ENCODE data around the gene PLAC8L1. TPM values are rescaled to one million over a fixed set of nuclear protein-coding genes. Genes with fewer than 3 reads are reported as not detected.

Gene PLAC8L1
- total RNA-seq, 2 donors from 2014 or later: 0.43 TPM; not detected in 1

DNA sequence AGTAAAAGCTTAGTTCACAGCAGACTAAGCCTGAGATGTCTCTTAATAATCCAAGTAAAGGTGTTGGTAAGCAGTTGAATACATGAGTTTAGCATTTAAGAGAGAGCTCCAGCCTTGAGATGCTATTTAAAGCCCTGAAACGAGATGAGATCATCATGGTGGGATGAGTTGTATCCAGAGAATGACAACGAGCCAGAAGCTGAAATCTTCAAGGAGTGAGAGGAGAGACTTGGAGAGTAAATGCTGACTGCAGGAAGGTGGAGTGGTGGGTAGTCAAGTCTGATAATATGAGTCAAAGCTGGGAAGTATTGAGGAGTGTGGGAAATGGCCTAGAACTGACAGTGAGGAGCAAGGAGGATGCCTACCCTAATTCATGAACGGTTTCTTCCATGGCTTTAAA is 53.7 kb downstream of the PLAC8L1 start:
- DNase-seq (ENCODE audit: low spot score): no peak
- intact Hi-C loops (cut with DNase I): no loop called here

DNA sequence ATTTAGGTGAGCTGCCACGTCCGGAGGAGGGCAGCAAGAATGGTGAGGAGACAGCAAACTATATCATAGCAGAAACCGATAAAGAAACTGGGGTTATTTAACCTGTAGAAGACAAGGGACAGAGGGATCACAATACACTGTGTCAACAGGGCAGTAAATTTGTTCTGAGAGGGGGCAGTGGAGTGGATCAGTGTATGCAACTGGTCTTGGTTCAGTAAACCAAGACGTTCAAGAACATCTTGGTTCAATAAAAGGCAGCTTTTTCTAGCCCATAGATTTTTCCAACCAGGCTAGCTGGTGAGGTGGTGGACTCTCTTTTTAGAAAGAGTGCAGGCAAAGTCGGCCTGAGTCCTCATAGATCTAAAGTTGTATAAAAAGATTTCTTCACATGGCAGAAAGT is 55.3 kb downstream of the PLAC8L1 start:
- no peak for DNase-seq (ENCODE audit: low spot score)
- intact Hi-C loops (cut with DNase I): no loop called here

DNA sequence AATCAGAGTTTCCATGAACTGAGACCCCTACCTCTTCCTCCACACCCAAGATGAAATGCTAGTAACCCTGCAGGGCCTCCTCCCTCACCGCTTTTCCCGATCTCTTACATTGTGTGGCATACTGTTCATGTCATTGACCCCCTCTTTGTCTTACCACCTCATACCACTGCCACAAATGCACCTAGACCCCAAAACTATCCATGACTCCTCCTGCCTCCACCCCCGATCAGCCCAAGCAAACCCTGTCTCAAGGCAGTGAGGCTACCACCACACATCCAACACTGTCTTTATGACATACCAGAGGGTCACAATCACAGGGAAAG is 55.7 kb downstream of the PLAC8L1 start:
- intact Hi-C loops (cut with DNase I): no loop called here
- DNase-seq (ENCODE audit: low spot score): no peak

DNA sequence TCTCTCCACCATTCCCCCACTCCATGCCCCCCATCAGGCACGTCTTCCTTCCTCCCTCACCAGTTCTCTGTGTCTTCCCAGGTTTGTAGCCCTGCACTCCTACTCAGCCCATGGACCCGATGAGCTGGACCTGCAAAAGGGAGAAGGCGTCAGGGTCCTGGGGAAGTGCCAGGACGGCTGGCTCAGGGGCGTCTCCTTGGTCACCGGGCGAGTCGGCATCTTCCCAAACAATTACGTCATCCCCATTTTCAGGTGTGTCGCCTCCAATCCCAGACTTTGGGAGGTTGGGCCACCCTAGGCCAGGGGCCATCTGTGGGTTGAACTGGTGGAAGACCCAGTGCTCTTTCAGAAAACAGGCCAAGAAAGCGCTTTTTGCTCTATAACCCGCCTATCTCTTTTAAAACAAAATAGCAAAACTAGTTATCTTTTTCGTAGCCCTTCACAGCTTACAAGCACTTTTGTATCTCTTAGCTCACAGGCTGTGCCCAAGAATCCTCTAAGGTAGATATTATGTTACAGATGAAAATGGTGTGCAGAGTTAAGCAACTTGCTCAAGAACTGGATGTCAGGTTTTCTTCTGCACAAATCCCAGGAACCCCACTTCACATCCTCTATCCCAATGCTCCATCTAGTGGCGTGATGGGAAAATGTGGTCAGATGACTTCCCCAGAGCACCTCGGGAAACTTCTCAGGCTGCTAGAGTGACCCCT is 56.2 kb downstream of the PLAC8L1 start:
- intact Hi-C loops (cut with DNase I): no loop called here
- no peak for DNase-seq (ENCODE audit: low spot score)

DNA sequence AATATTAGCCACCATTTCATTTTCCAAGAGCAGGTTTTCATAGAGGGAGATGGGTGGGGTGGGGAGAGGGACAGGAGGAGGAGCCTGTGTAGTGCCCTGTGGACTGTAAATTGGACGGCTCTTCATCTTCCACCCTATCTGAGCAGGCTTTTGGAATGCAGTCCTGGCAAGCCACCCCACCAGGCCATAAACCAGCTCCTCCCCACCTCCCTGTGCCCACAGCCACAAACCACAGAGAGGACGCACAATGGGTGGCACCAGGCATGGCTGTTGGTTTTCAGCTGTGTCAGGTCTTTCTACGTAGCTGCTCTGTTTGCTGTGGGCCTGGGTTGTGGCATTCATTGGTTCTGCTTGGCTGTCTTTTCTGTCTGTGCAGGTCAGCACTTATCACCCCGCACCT is 58.0 kb downstream of the PLAC8L1 start:
- no peak for DNase-seq (ENCODE audit: low spot score)
- intact Hi-C loops (cut with DNase I): no loop called here

DNA sequence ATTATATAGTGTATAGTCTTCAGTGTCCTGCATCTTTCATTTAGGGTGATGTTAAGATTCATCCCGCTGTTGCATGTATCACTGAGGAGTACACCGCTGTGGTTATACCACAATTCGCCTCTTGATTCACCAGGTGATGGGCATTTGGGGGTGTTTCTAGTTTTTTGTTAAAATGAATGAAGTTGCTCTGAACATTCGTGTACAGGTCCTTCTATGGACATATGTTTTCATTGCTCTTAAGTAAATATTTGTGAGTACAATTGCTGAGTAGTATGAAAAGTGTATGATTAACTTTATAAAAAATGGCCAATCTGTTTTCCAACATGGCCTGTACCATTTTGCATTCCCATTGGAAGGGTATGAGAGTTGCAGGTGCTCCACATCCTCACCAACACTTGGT is 61.7 kb downstream of the PLAC8L1 start:
- no peak for DNase-seq (ENCODE audit: low spot score)
- intact Hi-C loops (cut with DNase I): no loop called here

DNA sequence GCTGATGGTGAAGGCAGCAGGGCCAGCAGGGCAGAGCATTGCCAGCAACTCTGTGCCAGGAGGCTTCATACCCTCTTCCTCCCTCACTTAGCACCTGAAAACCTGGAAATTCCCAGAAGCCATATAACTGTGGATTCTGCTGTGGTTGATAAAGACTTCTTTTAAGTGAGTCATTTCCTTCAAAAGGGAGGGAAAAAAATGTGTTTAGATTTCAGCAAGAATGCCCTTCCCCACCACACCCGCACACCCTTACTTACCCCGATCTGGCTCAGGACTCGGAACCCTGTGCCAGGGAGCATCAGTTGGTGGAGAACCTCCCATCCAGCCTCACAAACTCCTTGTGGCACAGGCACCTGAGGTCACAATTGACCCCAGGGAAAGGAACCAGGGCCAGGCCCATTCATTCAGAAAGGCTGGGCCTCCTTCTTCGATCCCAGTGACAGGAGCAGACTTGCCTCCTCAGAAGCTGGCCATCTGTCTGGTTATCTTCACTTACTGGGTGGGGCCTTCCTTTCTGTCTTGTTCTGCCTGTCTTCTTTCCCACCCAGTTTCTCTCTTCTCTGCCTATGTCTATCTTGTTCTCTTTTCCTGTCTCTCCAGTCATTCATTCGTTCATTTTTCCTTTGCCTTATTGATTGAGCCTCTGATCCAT is 62.6 kb downstream of the PLAC8L1 start:
- no peak for DNase-seq (ENCODE audit: low spot score)
- intact Hi-C loops (cut with DNase I): no loop called here

DNA sequence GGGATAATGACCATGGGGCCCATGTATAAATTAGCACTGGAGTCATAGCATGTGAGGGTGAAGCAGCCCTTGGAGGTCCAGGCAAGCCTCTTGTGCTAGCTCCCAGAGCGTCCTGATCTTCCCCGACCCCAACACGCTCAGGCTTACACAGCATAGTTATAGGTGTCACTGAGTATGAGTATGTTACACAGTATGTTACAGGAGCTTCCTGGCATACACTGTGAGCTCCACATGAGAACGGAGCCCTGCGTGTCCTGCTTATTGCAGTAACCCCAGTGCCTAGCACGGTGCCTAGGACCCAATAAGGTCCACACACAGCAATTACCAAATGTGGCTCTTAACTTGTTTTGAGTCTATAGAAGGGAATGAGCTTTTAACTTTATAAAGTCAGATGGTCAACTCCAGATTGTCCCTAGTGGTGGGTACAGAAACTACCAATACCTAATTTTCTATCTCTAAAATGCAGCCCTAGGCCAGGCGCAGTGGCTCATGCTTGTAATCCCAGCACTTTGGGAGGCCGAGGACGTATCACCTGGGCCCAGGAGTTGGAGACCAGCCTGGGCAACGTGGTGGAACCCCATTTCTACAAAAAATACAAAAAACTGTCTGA is 64.1 kb downstream of the PLAC8L1 start:
- intact Hi-C loops (cut with DNase I): no loop called here
- no peak for DNase-seq (ENCODE audit: low spot score)

DNA sequence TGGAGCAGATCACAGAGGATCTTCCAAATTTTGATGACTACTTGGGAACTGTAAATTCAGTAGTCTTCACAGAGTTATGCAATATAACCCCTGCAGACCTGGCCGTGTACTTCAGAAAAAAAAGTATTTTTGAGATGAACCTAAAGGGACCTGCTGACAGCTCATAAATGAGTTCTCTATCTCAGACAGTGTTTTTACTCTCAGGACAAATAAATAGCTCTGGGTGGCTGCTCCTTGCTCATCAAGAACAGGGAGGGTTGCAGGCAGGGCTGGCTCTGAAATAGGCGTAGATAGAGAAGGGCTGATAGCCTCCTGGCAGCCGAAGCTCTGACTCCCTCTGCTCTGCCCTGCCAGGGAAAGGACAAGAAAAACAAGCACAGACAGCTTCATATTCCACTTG is 64.8 kb downstream of the PLAC8L1 start:
- no peak for DNase-seq (ENCODE audit: low spot score)
- intact Hi-C loops (cut with DNase I): no loop called here

DNA sequence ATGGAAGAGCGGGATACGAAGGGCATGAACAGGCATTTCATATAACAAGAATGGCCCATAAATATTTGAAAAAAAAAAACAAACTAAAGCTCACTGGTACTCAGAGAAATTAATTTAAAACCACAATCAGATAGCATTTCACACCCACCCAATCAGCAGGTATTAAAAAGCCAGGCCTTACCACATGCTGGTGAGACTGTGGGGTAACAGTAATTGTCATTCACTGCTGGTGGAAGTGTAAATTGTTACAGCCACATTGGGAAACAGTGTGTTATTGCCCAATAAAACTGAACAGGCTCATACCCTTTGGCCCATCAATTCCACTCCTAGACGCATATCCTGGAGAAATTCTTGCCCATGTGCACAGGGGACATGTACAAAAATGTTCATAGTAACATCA is 66.0 kb downstream of the PLAC8L1 start:
- intact Hi-C loops (cut with DNase I): no loop called here
- no peak for DNase-seq (ENCODE audit: low spot score)

DNA sequence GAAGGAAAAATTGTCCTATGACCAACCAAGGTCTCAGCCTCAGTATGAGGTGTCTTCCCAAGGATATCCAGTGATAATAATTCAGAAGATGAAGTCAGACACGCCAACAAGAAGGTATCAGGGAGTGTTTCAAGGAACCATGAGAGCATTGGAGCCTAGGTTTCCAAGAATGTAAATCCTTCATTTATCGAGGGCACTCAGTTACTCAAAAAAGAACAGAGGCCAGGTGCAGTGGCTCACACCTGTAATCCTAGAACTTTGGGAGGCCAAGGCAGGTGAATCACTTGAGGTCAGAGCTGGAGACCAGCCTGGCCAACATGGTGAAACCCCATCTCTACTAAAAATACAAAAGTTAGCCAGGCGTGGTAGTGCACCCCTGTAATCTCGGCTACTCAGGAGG is 70.8 kb downstream of the PLAC8L1 start:
- no peak for DNase-seq (ENCODE audit: low spot score)
- intact Hi-C loops (cut with DNase I): no loop called here

Other genes with a start within 250 kb of the PLAC8L1 start
- gene GRXCR2, start 232.6 kb downstream of the PLAC8L1 start, total RNA-seq: not detected
- gene SH3RF2, start 169.0 kb downstream of the PLAC8L1 start, total RNA-seq: 1 to 10 TPM; 2.1 to 4.5 TPM
- gene LARS1, start 77.1 kb upstream of the PLAC8L1 start, total RNA-seq: 100 to 1,000 TPM in 1 of 2 donors, 10 to 100 TPM in 1; 90.0 to 117 TPM
- gene RBM27, start 98.0 kb upstream of the PLAC8L1 start, total RNA-seq: 10 to 100 TPM; 13.4 to 18.6 TPM
- under 1 TPM in 1 of 2 donors, not detected in 1; 0.10 TPM for gene POU4F3, start 233.3 kb upstream of the PLAC8L1 start, total RNA-seq